ENCODE measurements around the gene COPE.

COPE gene

DNA sequence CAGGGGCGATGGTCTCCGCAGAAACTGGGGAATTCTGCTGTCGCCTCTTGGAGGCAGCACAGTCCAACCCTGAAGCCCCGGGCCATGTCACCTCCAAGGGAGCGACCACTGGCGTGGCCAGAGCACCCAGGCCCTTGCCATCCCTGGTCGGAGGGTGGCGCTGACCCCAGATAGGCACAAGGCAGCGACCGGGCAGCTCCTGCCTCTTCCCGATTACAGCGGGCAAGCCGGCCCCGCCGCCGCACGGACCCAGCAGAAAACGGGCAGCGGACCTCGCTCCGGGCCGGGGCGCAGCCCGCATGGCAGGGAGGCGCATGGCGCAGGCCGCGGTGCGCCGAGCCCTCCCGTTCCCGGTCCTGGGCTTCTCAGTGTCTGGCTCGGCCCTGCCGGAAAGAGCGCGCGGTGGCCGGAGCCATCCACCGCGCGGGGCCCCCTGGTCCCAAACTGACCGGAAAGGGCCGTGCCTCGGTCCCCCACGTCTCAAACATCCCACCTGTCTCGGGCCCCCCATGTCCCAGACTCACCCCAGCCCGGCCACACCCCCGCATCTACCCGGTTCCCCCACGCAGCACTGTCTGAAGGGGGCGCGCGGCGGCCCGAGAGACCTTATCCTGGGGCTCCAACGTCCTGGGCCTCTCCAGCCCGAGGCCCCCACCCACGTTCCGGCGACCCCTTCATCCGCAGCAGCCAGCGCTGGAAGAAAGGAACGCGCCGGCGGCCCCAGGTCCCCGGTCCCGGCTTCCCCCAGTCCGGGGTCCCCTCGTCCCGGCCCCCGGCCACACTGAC lies 24.0 kb downstream of the COPE start:
- no peak for DNase-seq (ENCODE audit: low read depth in 2 of 2)

DNA sequence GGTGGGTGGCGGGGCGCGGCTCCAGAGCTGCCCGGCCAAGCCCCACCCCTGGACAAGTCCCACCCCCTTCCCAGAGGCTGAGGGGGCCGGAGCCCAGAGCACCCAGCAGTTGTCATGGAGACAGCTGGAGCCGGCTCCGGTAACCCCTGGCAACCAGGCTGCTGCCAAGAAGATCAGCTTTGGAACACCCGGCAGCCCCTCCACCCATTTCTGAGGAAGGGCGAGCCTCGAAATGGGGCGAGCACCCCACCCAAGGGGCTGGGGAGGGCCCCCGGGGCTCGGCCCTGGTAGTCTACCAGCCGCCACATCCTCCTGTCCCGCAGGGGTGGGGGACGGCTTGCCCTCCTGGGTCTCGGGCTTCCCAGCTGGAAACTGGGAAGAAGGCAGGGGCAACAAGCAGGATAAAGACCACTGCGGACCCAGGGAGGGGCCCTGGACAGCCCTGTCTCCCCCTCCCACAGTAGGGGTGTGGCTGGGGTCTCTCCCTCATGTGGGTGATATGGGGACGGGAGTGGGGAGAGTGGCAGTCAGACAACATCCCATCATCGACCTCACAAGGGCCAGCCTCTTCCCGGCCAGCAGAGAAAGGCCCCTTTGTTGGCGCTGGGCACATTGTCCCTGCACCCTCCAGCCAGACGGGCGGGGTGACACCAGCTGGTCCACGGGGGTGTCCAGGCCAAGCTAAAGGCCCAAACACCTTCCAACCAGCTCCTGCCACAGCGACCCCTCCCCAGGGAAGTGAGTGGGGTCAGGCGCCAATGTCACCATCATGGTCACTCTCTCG lies 24.7 kb downstream of the COPE start:
- no peak for DNase-seq (ENCODE audit: low read depth in 2 of 2)

DNA sequence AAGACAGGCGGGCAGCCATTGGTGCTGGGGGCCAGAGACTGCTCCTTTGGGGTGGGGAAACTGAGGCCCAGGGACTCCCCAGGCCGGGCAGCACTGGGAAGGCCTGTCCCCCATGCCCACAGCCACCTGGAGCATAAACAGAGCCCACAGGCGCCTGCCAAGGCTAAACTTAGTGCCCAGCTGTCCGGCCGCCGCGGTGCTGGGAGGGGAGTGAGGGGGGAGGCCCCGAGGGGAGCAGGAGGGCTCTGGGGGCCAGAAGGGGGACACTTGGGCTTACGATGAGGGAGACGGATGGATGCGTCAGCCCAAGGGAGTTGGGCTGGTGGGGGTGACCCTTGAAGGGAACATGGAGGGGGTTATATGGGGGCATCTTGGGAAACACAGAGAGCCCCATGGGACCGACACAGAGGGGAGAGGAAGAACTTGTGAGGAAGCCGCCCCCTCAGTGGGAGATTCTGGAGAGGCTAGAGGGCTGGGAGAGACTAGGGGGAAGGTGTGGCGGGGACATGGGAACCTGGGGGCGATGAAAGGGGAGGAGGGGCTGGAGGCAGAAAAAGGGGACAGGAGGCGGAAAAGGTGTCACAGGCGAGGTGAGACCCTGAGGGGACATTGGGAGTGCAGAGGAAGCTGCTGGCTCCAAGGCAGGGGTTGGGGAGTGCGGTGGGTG lies 25.5 kb downstream of the COPE start:
- DNase-seq (ENCODE audit: low read depth in 2 of 2) = no peak

DNA sequence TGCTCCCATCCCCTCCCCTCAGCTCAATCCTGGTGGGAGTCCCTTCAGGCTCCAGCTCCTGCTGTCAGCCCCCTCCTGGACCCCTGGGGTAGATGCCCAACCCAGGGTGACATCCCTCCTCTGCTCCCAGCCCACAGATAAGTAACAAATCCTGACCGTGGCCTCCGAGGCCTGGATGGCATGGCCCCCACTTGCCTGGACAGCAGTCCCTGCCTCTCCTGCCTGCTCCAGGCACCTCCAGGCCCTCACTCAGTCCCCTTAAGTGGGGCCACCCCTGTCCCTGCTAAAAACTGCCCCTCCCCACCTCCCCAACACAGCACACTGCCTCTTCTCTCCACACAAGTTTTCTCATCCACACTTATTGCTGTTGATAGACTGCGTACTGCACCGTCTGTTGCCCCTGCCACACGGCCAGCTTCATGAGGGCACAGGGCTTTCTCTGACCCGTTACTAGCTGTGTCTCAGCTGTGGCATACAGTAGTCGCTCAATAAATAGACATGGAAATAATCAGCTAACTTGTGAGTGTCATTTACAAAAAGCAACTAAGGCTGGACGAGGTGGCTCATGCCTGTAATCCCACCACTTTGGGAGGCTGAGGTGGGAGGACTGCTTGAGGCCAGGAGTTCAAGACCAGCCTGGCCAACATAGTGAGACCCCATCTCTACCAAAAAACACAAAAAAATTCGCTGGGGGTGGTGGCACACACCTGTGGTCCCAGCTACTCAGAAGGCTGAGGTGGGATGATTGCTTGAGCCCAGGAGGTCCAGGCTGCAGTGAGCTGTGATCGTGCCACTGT lies 29.0 kb downstream of the COPE start:
- no peak for DNase-seq (ENCODE audit: low read depth in 2 of 2)

DNA sequence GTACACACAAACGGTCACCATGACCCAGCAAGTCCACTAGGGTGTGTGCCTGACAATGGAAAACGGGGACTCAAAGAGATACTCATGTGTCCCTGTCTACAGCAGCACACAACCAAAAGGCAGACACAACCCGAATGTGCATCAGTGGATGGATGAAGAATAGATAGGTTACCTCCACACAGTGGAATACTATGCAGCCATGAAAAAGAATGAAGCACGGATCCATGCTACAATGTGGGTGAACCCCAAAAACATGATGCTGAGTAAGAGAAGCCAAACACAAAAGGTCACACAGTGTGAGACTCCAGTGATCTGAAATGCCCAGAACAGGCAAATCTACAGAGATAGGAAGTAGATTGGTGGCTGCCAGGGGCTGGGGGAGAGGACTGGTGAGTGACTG lies 32.2 kb downstream of the COPE start:
- no peak for DNase-seq (ENCODE audit: low read depth in 2 of 2)

DNA sequence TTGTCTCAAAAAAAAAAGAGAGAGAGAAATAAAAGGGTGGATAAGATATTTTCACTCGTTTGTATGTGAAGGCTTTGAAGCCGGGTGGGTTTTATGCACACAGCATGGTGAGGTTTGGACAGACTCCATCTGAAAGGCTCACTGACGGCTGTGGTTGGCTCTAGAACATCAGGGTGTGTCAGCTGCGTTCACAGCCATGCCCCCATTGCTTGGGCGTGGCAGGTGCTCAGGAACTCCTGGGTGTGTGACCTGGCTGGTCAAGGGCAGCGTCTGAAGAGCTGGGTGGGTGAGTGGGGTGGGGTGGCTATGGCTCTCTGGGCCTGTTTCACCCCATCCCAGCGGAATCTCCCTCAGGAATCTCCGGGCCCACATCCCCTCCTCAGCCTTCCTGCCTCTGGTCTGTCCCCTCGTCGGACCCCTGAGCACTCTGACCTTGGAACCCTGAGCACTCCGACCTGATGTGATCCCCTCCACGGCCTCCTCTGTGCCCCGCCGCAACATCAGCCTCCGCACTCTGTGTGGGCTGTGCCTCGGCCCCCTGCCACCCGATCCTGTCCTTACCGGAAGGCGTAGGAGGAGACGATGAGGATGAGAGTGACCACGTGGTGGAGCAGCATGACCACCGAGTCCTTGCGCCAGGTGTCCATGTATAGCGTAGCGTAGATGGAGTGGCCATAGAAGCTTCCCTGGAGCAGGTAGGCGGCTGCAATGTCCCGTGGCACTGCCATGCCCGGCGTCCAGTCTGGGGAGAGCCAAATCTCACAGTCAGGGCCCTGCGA lies 35.5 kb downstream of the COPE start:
- DNase-seq (ENCODE audit: low read depth in 2 of 2) = no peak

DNA sequence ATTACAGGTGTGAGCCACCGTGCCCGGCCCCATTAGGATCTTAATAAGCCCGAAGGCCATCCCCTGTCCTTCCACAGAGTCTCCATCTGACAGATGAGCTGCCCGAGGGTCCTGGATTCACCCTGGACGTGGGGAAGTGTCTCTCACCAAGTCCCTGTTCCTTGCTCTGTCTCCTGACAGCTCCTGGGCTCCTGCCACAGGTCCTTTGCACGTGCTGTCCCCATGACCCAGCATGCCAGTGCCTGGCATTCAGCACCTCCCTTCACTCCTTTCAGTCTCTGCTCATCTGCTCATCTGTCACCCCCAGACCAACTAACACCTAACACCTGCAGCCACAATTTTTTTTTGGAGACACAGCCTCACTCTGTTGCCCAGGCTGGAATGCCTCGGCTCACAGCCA lies 37.7 kb downstream of the COPE start:
- no peak for DNase-seq (ENCODE audit: low read depth in 2 of 2)

DNA sequence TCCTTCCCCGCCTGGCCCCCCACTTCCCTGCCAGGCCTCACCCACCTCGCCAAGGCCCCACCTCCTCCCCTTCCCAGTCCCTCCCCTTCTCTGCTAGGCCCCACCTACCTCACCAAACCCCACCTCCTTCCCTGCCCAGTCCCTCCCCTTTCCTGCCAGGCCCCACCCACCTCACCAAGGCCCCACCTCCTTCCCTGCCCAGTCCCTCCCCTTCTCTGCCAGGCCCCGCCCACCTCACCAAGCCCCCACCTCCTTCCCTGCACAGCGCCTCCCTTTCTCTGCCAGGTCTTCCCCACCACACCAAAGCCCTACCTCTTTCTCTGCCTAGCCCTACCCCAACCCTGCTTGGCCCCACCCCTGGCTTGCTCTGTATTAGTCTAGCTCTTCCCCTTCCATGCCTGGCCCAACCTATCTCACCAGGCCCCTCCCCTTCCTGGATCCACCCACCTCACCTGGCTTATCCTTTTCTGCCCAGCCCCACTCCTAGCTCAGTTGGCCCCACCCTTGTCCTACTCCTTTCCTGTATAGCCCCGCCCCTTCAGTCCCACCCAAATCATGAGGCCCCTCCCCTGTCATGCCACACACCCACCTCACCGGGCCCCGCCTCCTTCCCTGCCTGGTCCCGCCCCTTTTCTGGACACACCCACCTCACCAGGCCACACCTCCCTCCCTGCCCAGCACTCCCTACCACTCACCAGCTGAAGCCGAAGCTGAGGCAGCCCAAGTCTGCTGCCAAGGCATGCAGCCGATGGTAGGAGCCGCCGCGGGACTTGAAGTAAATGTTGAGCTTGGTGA lies 39.4 kb downstream of the COPE start:
- no peak for DNase-seq (ENCODE audit: low read depth in 2 of 2)

DNA sequence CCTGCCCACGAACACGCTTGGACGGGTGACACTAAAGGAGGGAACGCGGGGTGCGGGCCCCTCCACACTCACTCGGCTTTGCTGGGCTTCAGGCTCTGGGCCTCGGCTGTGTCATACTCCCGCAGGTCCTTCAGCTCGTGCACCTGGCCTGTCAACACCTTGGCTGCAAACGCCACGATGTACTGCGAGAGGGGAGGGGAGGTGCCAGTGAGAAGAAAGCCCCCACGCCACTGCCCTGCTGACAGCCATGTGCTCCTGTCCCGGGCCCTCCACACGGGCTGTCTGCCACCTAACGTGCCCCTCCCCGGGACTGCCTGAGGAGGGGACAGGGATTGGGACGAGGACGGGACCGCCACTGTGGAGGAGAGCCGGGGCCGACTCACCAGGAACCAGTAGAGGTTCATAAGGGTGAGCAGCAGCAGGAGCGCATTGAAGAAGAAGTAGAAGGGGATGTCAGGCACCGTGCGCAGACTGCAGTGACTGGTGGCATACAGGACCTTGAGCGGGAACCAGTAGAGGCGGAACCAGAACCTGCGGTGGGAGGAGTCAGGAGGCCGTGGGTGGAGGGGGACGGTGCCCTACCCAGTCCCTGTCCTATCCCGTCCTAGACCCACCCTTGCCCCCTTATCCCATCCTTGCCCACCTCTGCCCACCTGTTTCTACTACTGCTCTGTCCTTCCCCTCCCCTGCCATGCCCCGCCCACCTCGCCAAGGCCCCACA lies 40.2 kb downstream of the COPE start:
- DNase-seq (ENCODE audit: low read depth in 2 of 2) = no peak

DNA sequence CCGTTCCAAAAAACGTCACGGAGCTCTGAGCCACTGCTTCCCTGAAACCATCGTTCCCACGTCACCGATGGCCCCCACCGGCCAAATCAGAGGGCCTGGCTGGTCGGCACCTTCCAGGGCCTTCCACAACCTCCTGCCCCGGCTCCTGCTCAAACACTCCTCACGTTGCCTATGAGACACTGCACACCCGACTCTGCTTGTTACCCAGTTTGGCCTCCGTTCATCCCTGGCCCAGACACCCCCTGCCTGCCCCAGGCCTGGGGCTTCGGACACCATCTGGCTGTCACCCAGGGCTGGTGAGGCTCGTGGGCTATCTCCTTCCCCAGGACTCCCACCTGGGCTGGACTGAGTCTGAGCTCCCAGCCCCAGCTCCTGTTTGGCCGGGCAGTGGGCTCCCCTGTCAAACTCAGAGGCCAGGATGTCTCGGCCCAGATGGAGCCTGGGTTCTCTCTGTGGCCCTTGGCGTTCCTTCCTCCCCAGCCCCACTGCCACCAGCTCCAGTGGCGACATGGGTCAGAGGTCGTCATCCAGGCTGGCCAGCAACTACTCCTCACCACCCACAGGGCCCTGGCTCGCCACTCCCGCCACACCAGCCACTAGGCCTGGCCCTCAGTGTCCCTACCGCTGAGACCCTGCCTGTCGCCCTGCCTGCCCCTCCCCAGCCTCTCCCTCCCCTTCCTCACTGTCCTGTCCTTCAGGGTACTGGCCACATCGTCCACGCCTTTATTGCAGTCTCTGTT lies 41.0 kb downstream of the COPE start:
- no peak for DNase-seq (ENCODE audit: low read depth in 2 of 2)

DNA sequence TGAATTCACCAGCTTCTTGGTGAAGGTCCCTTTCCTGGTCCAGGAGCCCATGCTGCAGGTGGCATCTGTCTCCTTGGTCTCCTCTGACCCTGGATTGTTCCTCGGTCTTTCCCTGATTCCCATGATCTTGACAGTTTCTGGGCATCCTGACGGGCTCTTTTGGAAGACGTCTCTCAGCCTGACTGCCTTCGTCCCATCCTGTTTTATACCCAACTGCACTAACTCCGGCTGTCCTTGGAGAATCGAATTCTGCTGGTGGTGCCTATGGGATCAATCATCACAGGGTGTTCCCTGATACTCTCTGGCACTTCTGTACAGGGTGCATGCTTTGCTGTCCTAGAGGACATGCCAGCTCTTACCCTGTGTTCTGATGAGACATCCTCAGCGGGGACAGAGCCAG lies 42.3 kb downstream of the COPE start:
- DNase-seq (ENCODE audit: low read depth in 2 of 2) = no peak

DNA sequence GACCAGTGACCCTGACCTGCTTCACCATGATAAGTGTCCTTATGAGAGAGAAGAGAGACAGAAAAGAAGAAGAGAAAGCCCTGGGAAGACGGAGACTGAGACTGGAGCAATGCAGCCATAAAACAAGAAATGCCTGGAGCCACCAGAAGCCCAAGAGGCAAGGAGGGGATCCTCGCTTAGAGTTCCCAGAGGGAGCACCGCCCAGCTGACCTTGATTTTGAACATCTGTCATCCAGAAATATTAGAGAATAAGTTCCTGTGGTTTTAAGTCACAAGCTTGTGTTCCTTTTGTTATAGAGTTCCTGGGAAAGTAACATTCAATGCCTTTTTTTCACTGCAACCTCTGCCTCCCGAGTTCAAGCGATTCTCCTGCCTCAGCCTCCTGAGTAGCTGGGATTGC lies 43.5 kb downstream of the COPE start:
- DNase-seq (ENCODE audit: low read depth in 2 of 2) = no peak

DNA sequence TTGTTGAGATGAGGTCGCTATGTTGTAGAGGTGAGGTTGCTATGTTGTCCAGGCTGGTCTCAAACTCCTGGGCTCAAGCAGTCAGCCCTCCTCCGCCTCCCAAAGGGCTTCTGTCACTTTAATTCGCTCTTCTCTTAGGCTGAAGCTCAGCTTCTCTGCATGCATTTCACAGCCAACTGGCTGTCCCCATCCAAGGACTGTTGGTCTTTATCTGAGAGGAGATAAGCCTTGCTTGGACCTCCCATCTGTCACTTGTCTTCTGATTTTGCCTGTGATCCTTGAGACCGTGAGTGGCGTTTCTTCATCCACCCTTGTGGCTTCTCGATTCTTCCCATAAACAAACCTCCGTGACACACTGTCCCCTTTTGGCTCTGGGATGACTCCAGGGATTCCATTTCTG lies 47.6 kb downstream of the COPE start:
- no peak for DNase-seq (ENCODE audit: low read depth in 2 of 2)

DNA sequence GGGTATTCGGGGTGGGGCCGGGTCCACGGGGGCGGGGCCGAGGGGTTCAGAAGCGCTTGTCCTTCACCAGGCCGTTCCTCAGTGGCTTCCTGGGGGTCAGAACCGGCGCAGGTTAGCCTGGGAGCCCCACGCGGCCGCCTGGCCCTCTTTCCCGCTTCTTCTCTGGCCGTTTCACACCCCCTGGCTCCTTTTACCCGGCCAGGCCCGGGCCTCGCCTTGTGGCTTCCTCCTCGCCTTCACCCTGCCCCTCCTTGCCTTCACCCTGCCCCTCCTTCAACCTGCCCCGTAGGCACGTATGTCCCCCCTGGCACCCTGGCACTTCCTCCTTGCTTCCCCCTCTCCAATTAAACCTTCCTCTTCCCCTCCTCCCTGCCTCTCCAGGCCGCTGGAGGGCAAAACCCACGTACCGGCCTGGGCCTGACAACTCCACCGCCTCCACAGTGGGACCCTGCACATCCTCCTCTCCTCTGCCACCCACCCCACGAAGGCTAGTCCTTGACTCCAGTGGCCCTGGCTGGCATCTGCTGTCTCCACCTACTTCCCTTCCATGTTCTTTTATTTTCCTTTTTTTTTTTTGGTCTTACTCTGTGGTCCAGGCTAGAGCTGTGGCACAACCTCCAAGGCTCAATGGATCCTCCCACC lies 48.5 kb downstream of the COPE start:
- no peak for DNase-seq (ENCODE audit: low read depth in 2 of 2)

DNA sequence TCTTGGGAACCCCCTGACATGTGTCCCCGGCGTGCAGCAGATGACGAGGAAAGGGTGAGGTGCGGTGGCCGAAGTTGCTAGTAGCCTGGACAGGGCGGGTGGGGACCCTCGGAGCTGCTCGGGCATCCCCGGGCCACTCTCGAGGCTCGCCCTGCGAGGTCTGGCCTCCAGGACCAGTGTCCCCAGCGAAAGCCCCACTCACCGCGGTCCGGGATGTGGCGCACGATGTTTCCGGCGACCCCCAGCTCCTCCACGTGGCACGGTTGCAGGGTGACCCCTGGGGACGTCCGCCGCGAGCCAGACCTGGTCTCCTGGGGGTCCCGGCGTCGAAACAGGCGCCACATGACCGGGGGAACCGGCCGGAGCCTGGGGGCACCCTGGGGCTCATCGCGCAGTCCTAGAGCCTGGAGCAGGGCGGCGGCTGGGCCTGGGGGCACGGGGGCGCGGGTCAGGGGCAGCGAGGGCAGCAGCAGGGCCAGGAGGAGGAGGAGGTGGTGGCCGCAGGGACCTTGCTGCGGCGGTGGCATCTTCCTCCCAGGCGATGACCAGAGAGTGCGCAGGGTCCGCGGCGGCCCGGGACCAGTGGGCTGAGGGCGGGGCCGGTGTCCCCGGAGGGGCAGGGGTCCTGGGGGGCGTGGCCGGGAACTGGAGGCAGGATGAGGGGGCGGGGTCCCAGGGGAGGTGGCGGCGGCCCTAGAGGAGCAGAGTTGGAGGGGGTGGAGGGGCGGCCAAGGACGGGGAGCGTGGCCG lies 49.2 kb downstream of the COPE start:
- no peak for DNase-seq (ENCODE audit: low read depth in 2 of 2)

DNA sequence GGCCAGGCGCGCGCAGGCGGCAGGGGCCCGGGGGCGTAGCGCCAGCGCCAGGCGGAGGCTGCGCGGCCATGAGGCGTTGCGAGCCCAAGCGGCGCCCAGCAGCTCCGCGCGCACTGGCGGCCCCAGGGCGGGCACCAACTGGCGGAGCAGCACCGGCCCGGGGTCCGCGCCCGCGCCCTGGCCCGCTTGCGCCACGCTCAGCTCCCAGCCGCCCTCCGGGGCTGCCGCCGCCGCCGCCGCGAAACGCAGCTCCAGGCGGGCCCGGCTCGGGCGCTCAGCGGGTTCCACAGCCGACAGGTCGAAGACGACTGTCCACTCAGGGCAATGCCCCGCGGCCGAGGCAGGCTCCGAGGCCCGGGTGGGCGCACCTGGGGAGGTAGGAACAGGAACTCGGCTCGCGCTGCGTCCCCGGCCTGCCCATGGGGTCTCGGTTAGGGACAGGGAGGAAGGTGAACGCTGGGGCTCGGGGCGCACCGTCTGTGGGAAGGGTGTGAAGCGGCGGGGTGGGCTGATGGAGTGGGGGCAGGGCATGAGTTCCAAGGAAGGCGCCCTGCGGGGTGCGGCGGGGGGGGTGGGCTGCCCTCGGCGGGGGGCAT lies 50.1 kb downstream of the COPE start:
- DNase-seq (ENCODE audit: low read depth in 2 of 2) = no peak

DNA sequence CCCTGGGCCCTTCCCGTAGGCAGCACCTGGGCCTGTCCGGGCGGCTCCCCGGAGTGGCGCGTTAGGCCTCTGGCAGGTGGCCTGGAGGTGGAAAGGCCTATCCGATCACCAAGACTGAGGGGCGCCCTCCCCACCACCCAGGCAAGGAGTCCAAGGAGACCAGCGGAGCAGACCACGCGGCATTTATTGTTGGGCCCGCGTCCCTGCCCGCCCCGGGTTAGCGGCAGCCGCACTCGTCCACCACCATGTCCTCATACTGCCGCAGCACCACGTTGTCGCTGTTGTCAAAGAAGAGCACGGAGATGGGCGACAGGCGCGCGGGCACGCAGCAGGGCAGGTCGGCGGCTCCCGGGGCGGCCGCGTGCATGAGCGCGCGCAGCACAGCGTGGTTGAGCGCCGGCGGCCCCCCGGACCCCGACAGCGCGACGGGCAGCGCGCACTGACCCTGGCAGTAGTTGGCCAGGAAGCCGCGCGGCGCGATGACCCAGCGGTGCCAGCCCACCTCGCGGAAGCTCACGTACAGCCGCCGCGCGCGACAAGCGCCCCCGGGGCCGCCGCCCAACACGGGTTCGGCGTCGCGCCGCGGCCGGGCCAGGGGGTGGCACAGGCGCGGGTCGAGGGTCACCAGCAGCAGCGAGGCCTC lies 50.7 kb downstream of the COPE start:
- no peak for DNase-seq (ENCODE audit: low read depth in 2 of 2)

All from stimulated activated CD4-positive, alpha-beta T cell treated with anti-CD3 and anti-CD28 coated beads, Interleukin-1b, Interleukin-23, amount 100 ng/mL, for 1 hour (primary cell).